Mesenchymal stem cell (in vitro differentiated cells and primary cell): Measurements from ENCODE around the gene CNDP1.

ENCODE experiments used
- DNase-seq: peaks from one replicate; pipeline ENCODE4 v3.0.0-alpha.2; 2013
- H2AFZ ChIP-seq: one replicate; pipeline ENCODE4 v1.6.1; 2013; ENCODE audit warnings: low read depth, mild to moderate bottlenecking, control low read depth, inconsistent platforms, low read length, moderate library complexity
- H2AK5ac ChIP-seq: 2 replicates; pipeline ENCODE4 v1.6.1; 2013; ENCODE audit warnings: low read length, moderate library complexity, mild to moderate bottlenecking, inconsistent platforms; ENCODE audit not compliant: severe bottlenecking
- H2BK120ac ChIP-seq: one replicate; pipeline ENCODE4 v1.6.1; 2013; ENCODE audit warnings: low read depth, mild to moderate bottlenecking, inconsistent platforms, low read length, moderate library complexity
- H2BK12ac ChIP-seq, 2 experiments: one replicate each; pipeline ENCODE4 v1.6.1; 2013; ENCODE audit warnings: inconsistent platforms in 2 of 2, low read length in 2 of 2, mild to moderate bottlenecking in 2 of 2, moderate library complexity in 2 of 2, control low read depth in 1 of 2
- H2BK15ac ChIP-seq: one replicate; pipeline ENCODE4 v1.6.1; 2013; ENCODE audit warnings: mild to moderate bottlenecking, low read depth, inconsistent platforms; ENCODE audit not compliant: poor library complexity, severe bottlenecking
- H2BK5ac ChIP-seq: 2 replicates; pipeline ENCODE4 v1.6.1; 2013; ENCODE audit warnings: low read depth, mild to moderate bottlenecking, low read length, control low read depth, inconsistent platforms; ENCODE audit not compliant: poor library complexity, severe bottlenecking
- H3K14ac ChIP-seq, 2 experiments: one replicate each; pipeline ENCODE4 v1.6.1; 2013; ENCODE audit warnings: inconsistent platforms in 2 of 2, low read length in 2 of 2, control low read depth in 1 of 2, mild to moderate bottlenecking in 1 of 2, moderate library complexity in 1 of 2
- H3K18ac ChIP-seq, 2 experiments: one replicate each; pipeline ENCODE4 v1.6.1; 2013; ENCODE audit warnings: inconsistent platforms in 2 of 2, low read length in 2 of 2, control low read depth in 1 of 2, low read depth in 1 of 2, mild to moderate bottlenecking in 1 of 2
- H3K23ac ChIP-seq, 2 experiments: one replicate each; pipeline ENCODE4 v1.6.1; 2013; ENCODE audit warnings: inconsistent platforms in 2 of 2, low read length in 2 of 2, mild to moderate bottlenecking in 2 of 2, moderate library complexity in 2 of 2, control low read depth in 1 of 2
- H3K27ac ChIP-seq: 2 replicates; pipeline ENCODE4 v1.5.1; 2013; ENCODE audit warnings: mild to moderate bottlenecking, moderate library complexity, low read length, control low read depth, inconsistent platforms; ENCODE audit not compliant: poor library complexity, severe bottlenecking
- H3K27me3 ChIP-seq, 2 experiments: 2 replicates each; pipeline versions ENCODE4 v1.6.1 to v1.7.0; 2013; ENCODE audit warnings: low read length in 2 of 2, mild to moderate bottlenecking in 2 of 2, moderate library complexity in 2 of 2, control low read depth in 1 of 2, inconsistent platforms in 1 of 2; ENCODE audit not compliant: control insufficient read depth in 1 of 2, insufficient read depth in 1 of 2
- H3K36me3 ChIP-seq, 2 experiments: 2 replicates each; pipeline versions ENCODE4 v1.6.1 to v1.7.0; 2013; ENCODE audit warnings: low read length in 2 of 2, control low read depth in 1 of 2, inconsistent platforms in 1 of 2, low read depth in 1 of 2, mild to moderate bottlenecking in 1 of 2; ENCODE audit not compliant: insufficient read depth in 2 of 2, control insufficient read depth in 1 of 2
- H3K4ac ChIP-seq, 2 experiments: one replicate each; pipeline ENCODE4 v1.6.1; 2013; ENCODE audit warnings: inconsistent platforms in 2 of 2, low read length in 2 of 2, mild to moderate bottlenecking in 2 of 2, moderate library complexity in 2 of 2, control low read depth in 1 of 2, low read depth in 1 of 2
- H3K4me1 ChIP-seq: 2 replicates; pipeline ENCODE4 v1.6.1; 2013; ENCODE audit warnings: low read depth, low read length, control low read depth; ENCODE audit not compliant: control insufficient read depth, insufficient read depth
- H3K4me2 ChIP-seq: 2 replicates; pipeline ENCODE4 v1.6.1; 2013; ENCODE audit warnings: low read length, mild to moderate bottlenecking, inconsistent platforms; ENCODE audit not compliant: poor library complexity, severe bottlenecking
- H3K4me3 ChIP-seq, 2 experiments: 2 replicates each; pipeline versions ENCODE4 v1.5.1 to v1.7.0; 2013; ENCODE audit warnings: low read length in 2 of 2, mild to moderate bottlenecking in 2 of 2, control low read depth in 1 of 2, low read depth in 1 of 2; ENCODE audit not compliant: insufficient read depth in 1 of 2
- H3K79me1 ChIP-seq: replicated peaks from 2 replicates; pipeline ENCODE4 v1.6.1; 2013; ENCODE audit warnings: mild to moderate bottlenecking, control low read depth, low read length, inconsistent platforms; ENCODE audit not compliant: poor library complexity, severe bottlenecking
- H3K9ac ChIP-seq: 2 replicates; pipeline ENCODE4 v1.7.0; 2013; ENCODE audit warnings: mild to moderate bottlenecking, low read length, moderate library complexity
- H3K9me3 ChIP-seq: 2 replicates; pipeline ENCODE4 v1.7.0; 2013; ENCODE audit warnings: mild to moderate bottlenecking, low read length; ENCODE audit not compliant: control insufficient read depth
- H4K8ac ChIP-seq: one replicate; pipeline ENCODE4 v1.6.1; 2013; ENCODE audit warnings: inconsistent platforms, mild to moderate bottlenecking, low read length, moderate library complexity
- H4K91ac ChIP-seq: one replicate; pipeline ENCODE4 v1.6.1; 2013; ENCODE audit warnings: mild to moderate bottlenecking, low read length, inconsistent platforms
- WGBS: methylation state at CpG from one replicate; pipeline ENCODE4 v1.1.7; 2013; ENCODE audit warnings: mixed read lengths; 5-methylcytosine and 5-hydroxymethylcytosine counted together

Gene CNDP1

DNA sequence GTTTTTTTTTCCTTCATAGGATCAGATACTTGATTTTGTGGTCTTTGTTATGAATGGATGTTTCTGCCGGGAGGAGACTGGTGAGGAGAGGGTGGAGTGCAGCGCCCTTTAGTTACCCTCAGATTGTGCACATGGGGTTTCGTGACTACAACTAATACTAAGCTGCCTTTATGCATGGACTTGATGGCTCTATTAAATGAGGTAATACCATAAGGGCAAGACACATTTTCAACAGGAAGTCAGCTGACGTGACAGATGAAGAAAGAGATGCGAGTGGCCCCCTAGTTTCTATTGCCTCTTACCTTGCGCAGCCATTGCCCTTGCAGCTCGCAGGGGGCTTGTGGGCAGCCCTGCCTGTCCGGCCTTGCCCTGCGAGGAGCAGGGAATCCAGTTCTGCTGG, 87.8 kb downstream of the CNDP1 start:
- 85% methylated on average over 9 of the region's 9 CpGs for WGBS

DNA sequence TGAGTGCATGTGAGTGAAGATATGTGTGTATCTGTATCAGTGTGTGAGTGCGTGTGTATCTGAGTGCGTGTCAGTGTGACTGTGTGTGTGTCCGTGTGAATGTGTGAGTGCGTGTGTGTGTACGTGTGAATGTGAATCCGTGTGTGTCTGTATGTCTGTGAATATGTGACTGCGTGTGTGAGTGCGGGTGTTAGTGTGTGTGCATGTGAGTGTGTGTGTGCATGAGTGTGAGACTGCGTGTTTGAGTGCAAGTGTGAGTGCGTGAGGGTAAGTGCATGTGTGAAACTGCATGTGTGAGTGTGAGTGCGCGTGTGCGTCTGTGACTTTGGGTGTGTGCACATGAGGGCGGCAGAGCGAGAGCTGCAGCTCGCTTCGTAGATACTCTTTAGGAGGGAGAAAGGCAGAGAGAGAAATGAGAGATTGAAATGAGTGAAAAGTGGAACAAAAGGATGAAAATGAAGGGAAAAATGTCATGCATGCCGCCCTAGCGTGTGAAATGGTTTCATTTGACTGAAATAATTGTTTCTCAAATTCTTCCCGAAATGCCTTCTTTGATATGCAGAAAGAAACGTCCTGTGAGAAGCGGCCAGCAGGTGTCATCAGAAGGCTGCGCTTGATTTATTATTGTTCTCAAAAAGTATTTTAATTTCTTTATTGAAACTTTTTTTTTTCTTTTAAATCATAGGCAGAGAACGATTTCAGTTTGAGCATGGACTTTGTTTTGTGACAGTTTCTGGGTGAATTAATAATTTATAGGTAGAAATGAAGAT, 88.9 kb downstream of the CNDP1 start:
- peaks cover 5% of the 10 kb centered on the region for H3K4me1 ChIP-seq
- no peak overlapping the region for H2BK120ac ChIP-seq
- H3K36me3 ChIP-seq: no peaks in the 10 kb centered on the region
- H3K27ac ChIP-seq: no peak overlapping the region
- no peak overlapping the region for H3K4ac ChIP-seq
- H2BK15ac ChIP-seq: no peak overlapping the region
- no peak overlapping the region for H3K18ac ChIP-seq
- peak; percentile 23 for DNase-seq
- peak overlapping the region in 1 of 2 experiments; percentile 95 for H3K14ac ChIP-seq
- H3K27me3 ChIP-seq: no peaks in the 10 kb centered on the region
- H2BK12ac ChIP-seq: no peak overlapping the region
- no peaks in the 10 kb centered on the region for H3K9me3 ChIP-seq
- WGBS: 83% methylated on average over 23 of the region's 24 CpGs
- no peak overlapping the region for H3K9ac ChIP-seq
- H4K8ac ChIP-seq: peak overlapping the region; percentile 12
- peaks cover 39% of the 10 kb centered on the region for H3K79me1 ChIP-seq
- H4K91ac ChIP-seq: no peak overlapping the region
- H3K4me3 ChIP-seq: no peak overlapping the region
- H3K4me2 ChIP-seq: no peak overlapping the region
- H3K23ac ChIP-seq: no peak overlapping the region
- no peak overlapping the region for H2BK5ac ChIP-seq
- no peak overlapping the region for H2AK5ac ChIP-seq
- no peak overlapping the region for H2AFZ ChIP-seq

More for the DNA sequence above, 87.8 kb downstream of the CNDP1 start:
- no peaks in the 10 kb centered on the region for H3K36me3 ChIP-seq
- no peak overlapping the region for H2BK5ac ChIP-seq
- no peak overlapping the region for H3K14ac ChIP-seq
- no peak overlapping the region for H3K9ac ChIP-seq
- no peak for DNase-seq
- peaks cover 42% of the 10 kb centered on the region for H3K79me1 ChIP-seq
- peaks cover 5% of the 10 kb centered on the region for H3K4me1 ChIP-seq
- H3K27me3 ChIP-seq: no peaks in the 10 kb centered on the region
- no peak overlapping the region for H2BK12ac ChIP-seq
- no peak overlapping the region for H3K4me3 ChIP-seq
- no peak overlapping the region for H4K8ac ChIP-seq
- no peak overlapping the region for H3K4ac ChIP-seq
- no peak overlapping the region for H4K91ac ChIP-seq
- H2AFZ ChIP-seq: no peak overlapping the region
- H3K9me3 ChIP-seq: no peaks in the 10 kb centered on the region
- no peak overlapping the region for H3K27ac ChIP-seq
- H3K18ac ChIP-seq: no peak overlapping the region
- H3K4me2 ChIP-seq: no peak overlapping the region
- H2AK5ac ChIP-seq: no peak overlapping the region
- no peak overlapping the region for H3K23ac ChIP-seq
- H2BK15ac ChIP-seq: no peak overlapping the region
- H2BK120ac ChIP-seq: no peak overlapping the region

DNA sequence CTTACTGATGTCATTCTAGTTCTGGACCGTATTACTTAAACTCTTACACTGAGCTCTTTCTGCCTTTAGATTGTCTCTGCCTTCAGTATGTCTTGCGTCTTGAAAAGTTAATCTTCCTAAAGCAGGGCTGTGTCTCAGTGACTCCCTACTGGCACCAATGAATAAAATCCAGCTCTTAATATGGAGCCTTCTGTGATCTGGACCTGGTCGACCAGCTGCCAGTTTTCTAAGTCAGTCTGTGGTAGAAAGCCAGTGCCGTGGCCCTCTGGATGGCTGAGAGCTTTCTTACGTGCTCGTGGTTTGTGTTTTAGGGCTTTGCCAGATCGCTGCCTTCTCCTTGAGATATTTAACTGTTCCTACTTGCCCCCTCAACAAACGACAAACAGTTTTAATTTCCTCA, 90.2 kb downstream of the CNDP1 start:
- no peak overlapping the region for H3K9ac ChIP-seq
- no peak overlapping the region for H2AK5ac ChIP-seq
- H3K9me3 ChIP-seq: no peaks in the 10 kb centered on the region
- H3K36me3 ChIP-seq: no peaks in the 10 kb centered on the region
- no peak overlapping the region for H2BK120ac ChIP-seq
- H4K8ac ChIP-seq: no peak overlapping the region
- H2BK12ac ChIP-seq: no peak overlapping the region
- no peak overlapping the region for H3K4me3 ChIP-seq
- no peak for DNase-seq
- no peaks in the 10 kb centered on the region for H3K27me3 ChIP-seq
- H3K14ac ChIP-seq: no peak overlapping the region
- H2BK15ac ChIP-seq: no peak overlapping the region
- peaks cover 43% of the 10 kb centered on the region for H3K79me1 ChIP-seq
- no peak overlapping the region for H4K91ac ChIP-seq
- H3K27ac ChIP-seq: no peak overlapping the region
- peaks cover 5% of the 10 kb centered on the region for H3K4me1 ChIP-seq
- no peak overlapping the region for H3K18ac ChIP-seq
- H3K4ac ChIP-seq: no peak overlapping the region
- H3K4me2 ChIP-seq: no peak overlapping the region
- no peak overlapping the region for H2AFZ ChIP-seq
- no peak overlapping the region for H2BK5ac ChIP-seq
- no peak overlapping the region for H3K23ac ChIP-seq
- WGBS: 97% methylated on average over 8 of the region's 8 CpGs

DNA sequence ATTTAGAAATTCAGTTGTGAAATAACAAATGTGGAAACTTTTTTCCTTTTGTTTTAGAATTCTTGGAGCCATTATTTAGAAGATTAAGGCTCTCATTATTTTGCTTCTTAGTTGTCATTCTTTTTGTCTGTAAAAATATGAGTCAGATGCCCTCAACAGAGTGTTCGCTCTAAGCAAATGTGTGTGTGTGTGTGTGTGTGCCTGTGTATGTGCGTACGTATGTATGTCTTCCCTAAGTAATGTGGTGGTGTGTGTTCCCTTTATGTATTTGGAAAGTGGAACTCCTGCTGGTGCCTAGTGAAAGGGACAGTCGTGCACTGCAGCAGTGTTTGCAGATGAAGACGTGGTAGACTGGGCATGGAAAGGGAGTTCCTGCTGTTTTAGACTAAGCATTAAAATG, 90.9 kb downstream of the CNDP1 start:
- H3K9ac ChIP-seq: no peak overlapping the region
- no peak overlapping the region for H3K27ac ChIP-seq
- H3K23ac ChIP-seq: no peak overlapping the region
- no peak overlapping the region for H4K91ac ChIP-seq
- WGBS: 94% methylated on average over 5 of the region's 5 CpGs
- no peak overlapping the region for H4K8ac ChIP-seq
- H3K27me3 ChIP-seq: no peaks in the 10 kb centered on the region
- H2BK120ac ChIP-seq: no peak overlapping the region
- H3K9me3 ChIP-seq: no peaks in the 10 kb centered on the region
- peak; percentile 19 for DNase-seq
- H2BK12ac ChIP-seq: no peak overlapping the region
- H3K14ac ChIP-seq: no peak overlapping the region
- no peak overlapping the region for H3K4me3 ChIP-seq
- no peak overlapping the region for H3K4me2 ChIP-seq
- no peaks in the 10 kb centered on the region for H3K36me3 ChIP-seq
- peaks cover 5% of the 10 kb centered on the region for H3K4me1 ChIP-seq
- no peak overlapping the region for H3K4ac ChIP-seq
- H3K79me1 ChIP-seq: peaks cover 43% of the 10 kb centered on the region
- no peak overlapping the region for H2AFZ ChIP-seq
- H2AK5ac ChIP-seq: no peak overlapping the region
- H2BK15ac ChIP-seq: no peak overlapping the region
- H3K18ac ChIP-seq: no peak overlapping the region
- H2BK5ac ChIP-seq: no peak overlapping the region
